Sciatic nerve (tissue), 2 donors: Measurements from ENCODE around the gene CHST3. TPM values are rescaled to one million over a fixed set of nuclear protein-coding genes. Genes with fewer than 3 reads are reported as not detected.

Source experiments
- ATAC-seq: fragments of 200-7000 bp; cut with Tn5 transposase; one replicate; pipeline ENCODE4 v1.9.1; 2020; ENCODE audit warnings: mild to moderate bottlenecking, moderate library complexity
- DNase-seq: peaks from one replicate; pipeline ENCODE4 v3.0.0-alpha.2; 2020; ENCODE audit warnings: low spot score
- intact Hi-C: fragments of 100-400 bp; cut with DNase I; formaldehyde crosslinking; loops from one replicate; pipeline ENCODE4 v1.14.2; 2022
- total RNA-seq: library from RNA; stranded (reverse); fragmentation: NEBNext Ultra II Directional; extraction: Animal tissue kit (Norgen Biotek cat#: 25700); gene quantifications from one replicate; pipeline ENCODE4 v1.2.1, GENCODE V29; 2021
- donor health status: DM: no; HTN: no; CAD: no.
- donor health status: DM: no; HTN: no; CAD: no.

CHST3 gene
- total RNA-seq, 1 donor from 2014 or later = 36.5 TPM

GRCh38 chr10:72038458-72039001 is 74.3 kb downstream of the CHST3 start:
- ATAC-seq (peak; percentile 33), DNase-seq (no peak)
- intact Hi-C loops = no loop called here

GRCh38 chr10:72039377-72039776 is 75.2 kb downstream of the CHST3 start:
- DNase-seq = no peak

GRCh38 chr10:72041491-72041890 is 77.3 kb downstream of the CHST3 start:
- DNase-seq (no peak), ATAC-seq (no peak)
- intact Hi-C loops = no loop called here

More at GRCh38 chr10:72039377-72039776, 75.2 kb downstream of the CHST3 start:
- no peak for ATAC-seq
- intact Hi-C loops = no loop called here

GRCh38 chr10:72043016-72043834 is 79.0 kb downstream of the CHST3 start:
- ATAC-seq = no peak
- no peak for DNase-seq
- intact Hi-C loops = no loop called here

GRCh38 chr10:72044417-72045041 is 80.3 kb downstream of the CHST3 start:
- DNase-seq (no peak), ATAC-seq (peak; percentile 83)
- intact Hi-C loops = loop anchor here (5.0 kb wide), 1 partner anchor 87 kb away; no protein-coding TSS in a partner anchor

- DNase-seq (no peak), ATAC-seq (no peak)
- intact Hi-C loops = loop anchor here (5.0 kb wide), 1 partner anchor 88 kb away; no protein-coding TSS in a partner anchor
Measured at GRCh38 chr10:72045586-72045985, 81.4 kb downstream of the CHST3 start.

- intact Hi-C loops = loop anchor here (5.0 kb wide), 1 partner anchor 91 kb away; no protein-coding TSS in a partner anchor
- peak; percentile 90 for ATAC-seq
- DNase-seq = peak; percentile 98
Measured at GRCh38 chr10:72048450-72049124, 84.4 kb downstream of the CHST3 start.

- intact Hi-C loops = loop anchor here (5.0 kb wide), 1 partner anchor 92 kb away; no protein-coding TSS in a partner anchor
- DNase-seq = no peak
- ATAC-seq = no peak
Measured at GRCh38 chr10:72049472-72049871, 85.3 kb downstream of the CHST3 start.

- no peak for ATAC-seq
- DNase-seq = no peak
- intact Hi-C loops = loop anchor here (5.0 kb wide), 1 partner anchor 93 kb away; no protein-coding TSS in a partner anchor
Measured at GRCh38 chr10:72049969-72050781, 86.0 kb downstream of the CHST3 start.

- DNase-seq (no peak), ATAC-seq (no peak)
- intact Hi-C loops = no loop called here
Measured at GRCh38 chr10:72050873-72051272, 86.7 kb downstream of the CHST3 start.

- intact Hi-C loops = no loop called here
- no peak for DNase-seq
- ATAC-seq = no peak
Measured at GRCh38 chr10:72053690-72054089, 89.5 kb downstream of the CHST3 start.

- no peak for ATAC-seq
- intact Hi-C loops = no loop called here
Measured at GRCh38 chr10:72056113-72056512, 91.9 kb downstream of the CHST3 start.

GRCh38 chr10:72056932-72057751 is 92.9 kb downstream of the CHST3 start:
- intact Hi-C loops = no loop called here
- ATAC-seq = no peak

More at GRCh38 chr10:72056113-72056512, 91.9 kb downstream of the CHST3 start:
- DNase-seq = no peak

GRCh38 chr10:72058347-72058898 is 94.2 kb downstream of the CHST3 start:
- ATAC-seq (no peak), DNase-seq (no peak)
- intact Hi-C loops = no loop called here

More at GRCh38 chr10:72056932-72057751, 92.9 kb downstream of the CHST3 start:
- DNase-seq = no peak

- DNase-seq = no peak
- intact Hi-C loops = no loop called here
- no peak for ATAC-seq
Measured at GRCh38 chr10:72058989-72059842, 95.0 kb downstream of the CHST3 start.
